Naive thymus-derived CD4-positive, alpha-beta T cell (primary cell): ENCODE results near the gene SMO. TPM values are rescaled to one million over a fixed set of nuclear protein-coding genes. Genes with fewer than 3 reads are reported as not detected.
"Not testable (repeated sequence)": the region's sequence is repeated elsewhere in the genome, so short reads cannot be mapped to it uniquely, and the experiment has no call there.

Source experiments
- ATAC-seq: fragments of 150-1000 bp; cut with Tn5 transposase; 2 replicates; pipeline ENCODE4 v1.10.0; 2021; ENCODE audit warnings: mild to moderate bottlenecking, moderate library complexity
- CTCF ChIA-PET: fragments of 350-600 bp; sonication (Branson Sonifier 250); formaldehyde crosslinking; loops from one replicate; lab custom pipeline; 2021; ENCODE audit warnings: antibody characterized with exemption; lab: Charles Lee
- POLR2A ChIA-PET: fragments of 350-600 bp; sonication (Branson Sonifier 250); formaldehyde crosslinking; loops from one replicate; lab custom pipeline; 2021; ENCODE audit warnings: antibody characterized with exemption, inconsistent platforms; lab: Charles Lee
- DNase-seq, 9 donors: peaks; one replicate each; pipeline versions ENCODE4 v3.0.0 to v3.0.0-alpha.2; 2020 to 2022; ENCODE audit warnings: mixed read lengths in 1 of 9
- H3K27ac ChIP-seq: one replicate; pipeline ENCODE4 v1.7.0; 2013; ENCODE audit warnings: mild to moderate bottlenecking, low read depth, low read length, moderate library complexity
- H3K27me3 ChIP-seq, 2 donors: one replicate each; pipeline ENCODE4 v1.7.0; 2013; ENCODE audit warnings: low read length in 2 of 2, mild to moderate bottlenecking in 2 of 2, moderate library complexity in 2 of 2; ENCODE audit not compliant: control insufficient read depth in 2 of 2, insufficient read depth in 2 of 2
- H3K36me3 ChIP-seq, 3 experiments: 1 replicate in 2 of 3; 2 replicates in 1 of 3; pipeline ENCODE4 v1.7.0; 2013; ENCODE audit warnings: low read length in 3 of 3, mild to moderate bottlenecking in 3 of 3, moderate library complexity in 1 of 3; ENCODE audit not compliant: insufficient read depth in 3 of 3, control insufficient read depth in 2 of 3
- H3K4me1 ChIP-seq, 2 donors: one replicate each; pipeline ENCODE4 v1.7.0; 2013; ENCODE audit warnings: low read length in 2 of 2, mild to moderate bottlenecking in 2 of 2, moderate library complexity in 1 of 2; ENCODE audit not compliant: control insufficient read depth in 2 of 2, insufficient read depth in 2 of 2
- H3K4me3 ChIP-seq: 2 replicates; pipeline ENCODE4 v1.7.0; 2013; ENCODE audit warnings: mild to moderate bottlenecking, low read length
- H3K9me3 ChIP-seq, 3 experiments: 1 replicate in 2 of 3; 2 replicates in 1 of 3; pipeline ENCODE4 v1.7.0; 2013; ENCODE audit warnings: low read length in 3 of 3; ENCODE audit not compliant: control insufficient read depth in 2 of 3
- H3K27ac Mint-ChIP-seq, 9 donors: one replicate each; pipeline ENCODE4 v1.8.0; 2020 to 2022; ENCODE audit warnings: mixed read lengths in 9 of 9, mild to moderate bottlenecking in 8 of 9, moderate library complexity in 5 of 9, inconsistent platforms in 2 of 9
- H3K27me3 Mint-ChIP-seq, 5 donors: one replicate each; pipeline ENCODE4 v1.8.0; 2021 to 2022; ENCODE audit warnings: mixed read lengths in 5 of 5, mild to moderate bottlenecking in 1 of 5
- H3K36me3 Mint-ChIP-seq, 5 donors: one replicate each; pipeline ENCODE4 v1.8.0; 2020 to 2022; ENCODE audit warnings: mixed read lengths in 5 of 5, mild to moderate bottlenecking in 3 of 5, inconsistent platforms in 1 of 5
- H3K4me1 Mint-ChIP-seq, 7 donors: one replicate each; pipeline ENCODE4 v1.8.0; 2020 to 2022; ENCODE audit warnings: mixed read lengths in 7 of 7, mild to moderate bottlenecking in 3 of 7, inconsistent platforms in 1 of 7
- H3K4me3 Mint-ChIP-seq, 10 donors: one replicate each; pipeline ENCODE4 v1.8.0; 2020 to 2022; ENCODE audit warnings: mild to moderate bottlenecking in 10 of 10, mixed read lengths in 10 of 10, moderate library complexity in 6 of 10, inconsistent platforms in 2 of 10
- H3K9me3 Mint-ChIP-seq, 11 donors: one replicate each; pipeline ENCODE4 v1.8.0; 2020 to 2022; ENCODE audit warnings: mixed read lengths in 11 of 11, mild to moderate bottlenecking in 4 of 11, inconsistent platforms in 1 of 11, moderate library complexity in 1 of 11
- intact Hi-C, 2 donors: fragments of 100-400 bp; cut with micrococcal nuclease; formaldehyde crosslinking; loops; one replicate each; pipeline ENCODE4 v1.15.1; 2023
- polyA plus RNA-seq, 2 donors: library from polyadenylated mRNA; unstranded; fragments of 300-500 nt; fragmentation: Illumina TruSeq; gene quantifications; one replicate each; pipeline ENCODE4 v1.2.3, GENCODE V29; 2021
- total RNA-seq, 6 experiments: library from RNA in 5 of 6; stranded (reverse) in 5 of 6; gene quantifications; 1 replicate in 5 of 6; 2 replicates in 1 of 6; pipeline ENCODE4 v1.2.3 and lab custom pipeline; 2021 to 2026

Gene SMO
- total and polyA plus RNA-seq, 7 experiments from 2014 or later = 0.11 to 0.22 TPM; not detected in 5

DNA sequence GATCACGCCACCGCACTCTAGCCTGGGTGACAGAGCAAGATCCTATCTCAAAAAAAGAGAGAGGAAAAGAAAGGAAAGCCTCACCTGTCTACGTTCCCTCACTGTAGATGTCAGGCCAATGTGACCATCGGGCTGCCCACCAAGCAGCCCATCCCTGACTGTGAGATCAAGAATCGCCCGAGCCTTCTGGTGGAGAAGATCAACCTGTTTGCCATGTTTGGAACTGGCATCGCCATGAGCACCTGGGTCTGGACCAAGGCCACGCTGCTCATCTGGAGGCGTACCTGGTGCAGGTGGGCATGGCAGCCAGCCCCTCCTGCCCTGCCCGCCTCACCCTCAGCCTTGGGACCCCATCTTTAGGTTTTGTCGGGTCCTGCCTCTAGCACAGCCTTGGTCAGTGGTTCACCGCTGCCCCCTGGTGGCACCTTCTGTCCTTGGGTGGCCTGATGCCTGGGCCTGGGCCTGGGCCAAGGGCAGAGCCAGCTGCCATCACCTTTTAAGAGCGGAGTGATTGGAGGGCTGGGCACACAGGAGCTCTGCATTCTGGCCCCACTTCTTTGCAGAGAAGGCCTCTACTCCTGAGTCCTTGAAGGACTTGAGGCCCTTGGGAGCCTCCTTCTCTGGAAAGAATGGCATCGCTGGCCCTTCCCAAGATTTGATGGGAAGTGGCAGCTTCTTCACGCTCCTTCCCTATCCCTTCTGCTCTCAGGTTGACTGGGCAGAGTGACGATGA is 22.0 kb downstream of the SMO start:
- DNase-seq (peak; percentile 26 to 76 (median 51)), ATAC-seq (peak; percentile 81)
- H3K36me3 ChIP-seq = no peaks in the 10 kb centered on the region
- no peaks in the 10 kb centered on the region for H3K4me1 ChIP-seq
- no peaks in the 10 kb centered on the region for H3K9me3 ChIP-seq
- no peak overlapping the region for H3K27ac ChIP-seq
- Mint-ChIP-seq H3K4me3 (no peak overlapping the region), H3K36me3 (no peaks in the 10 kb centered on the region), H3K27ac (peak overlapping the region in 1 of 9 donors; percentile 51), H3K9me3 (no peaks in the 10 kb centered on the region), H3K4me1 (peaks cover 0 to 2% (median 0%) of the 10 kb centered on the region in 7 donors), H3K27me3 (peaks cover 0 to 6% (median 3%) of the 10 kb centered on the region in 5 donors)
- intact Hi-C loops = loop anchor here (1.0 kb wide), 2 partner anchors 46 to 119 kb away; no protein-coding TSS in a partner anchor
- no peak overlapping the region for H3K4me3 ChIP-seq
- CTCF ChIA-PET = interaction anchor here (0.6 to 2.5 kb wide), 4 partner anchors 8 to 119 kb away, joined by 3 to 14 read pairs (median 4); no protein-coding TSS in a partner anchor
- POLR2A ChIA-PET = no interaction called here
- H3K27me3 ChIP-seq = no peaks in the 10 kb centered on the region

DNA sequence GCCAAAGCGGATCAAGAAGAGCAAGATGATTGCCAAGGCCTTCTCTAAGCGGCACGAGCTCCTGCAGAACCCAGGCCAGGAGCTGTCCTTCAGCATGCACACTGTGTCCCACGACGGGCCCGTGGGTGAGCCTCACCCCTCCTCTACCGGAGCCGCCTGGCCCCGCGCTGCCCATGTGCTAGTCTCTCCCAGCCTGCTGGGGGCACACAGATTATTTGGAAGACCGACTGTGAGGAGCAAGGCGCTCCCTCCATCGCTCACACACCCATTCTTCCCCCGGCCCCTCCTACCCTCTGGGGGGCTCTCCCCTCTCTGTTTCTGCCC is 22.5 kb downstream of the SMO start:
- DNase-seq (no peak), ATAC-seq (no peak)
- no peak overlapping the region for H3K4me3 ChIP-seq
- no peak overlapping the region for H3K27ac ChIP-seq
- peaks cover 0 to 3% (median 0%) of the 10 kb centered on the region in 11 donors for H3K9me3 Mint-ChIP-seq
- H3K4me1 ChIP-seq = no peaks in the 10 kb centered on the region
- H3K36me3 Mint-ChIP-seq = no peaks in the 10 kb centered on the region
- no peak overlapping the region for H3K27ac Mint-ChIP-seq
- POLR2A ChIA-PET = no interaction called here
- intact Hi-C loops = loop anchor here (1.0 kb wide), 2 partner anchors 47 to 120 kb away; no protein-coding TSS in a partner anchor
- CTCF ChIA-PET = interaction anchor here (0.7 to 2.5 kb wide), 2 partner anchors 46 to 119 kb away, joined by 3 to 14 read pairs; no protein-coding TSS in a partner anchor
- peaks cover 0 to 2% (median 0%) of the 10 kb centered on the region in 7 donors for H3K4me1 Mint-ChIP-seq
- H3K4me3 Mint-ChIP-seq = no peak overlapping the region
- no peaks in the 10 kb centered on the region for H3K9me3 ChIP-seq
- H3K27me3 Mint-ChIP-seq = peaks cover 0 to 6% (median 3%) of the 10 kb centered on the region in 5 donors
- no peaks in the 10 kb centered on the region for H3K36me3 ChIP-seq
- no peaks in the 10 kb centered on the region for H3K27me3 ChIP-seq

DNA sequence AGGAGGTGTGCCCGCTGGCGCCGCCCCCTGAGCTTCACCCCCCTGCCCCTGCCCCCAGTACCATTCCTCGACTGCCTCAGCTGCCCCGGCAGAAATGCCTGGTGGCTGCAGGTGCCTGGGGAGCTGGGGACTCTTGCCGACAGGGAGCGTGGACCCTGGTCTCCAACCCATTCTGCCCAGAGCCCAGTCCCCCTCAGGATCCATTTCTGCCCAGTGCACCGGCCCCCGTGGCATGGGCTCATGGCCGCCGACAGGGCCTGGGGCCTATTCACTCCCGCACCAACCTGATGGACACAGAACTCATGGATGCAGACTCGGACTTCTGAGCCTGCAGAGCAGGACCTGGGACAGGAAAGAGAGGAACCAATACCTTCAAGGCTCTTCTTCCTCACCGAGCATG is 23.7 kb downstream of the SMO start:
- Mint-ChIP-seq H3K36me3 (no peaks in the 10 kb centered on the region), H3K9me3 (peaks cover 0 to 4% (median 0%) of the 10 kb centered on the region in 11 donors), H3K4me1 (peaks cover 0 to 2% (median 0%) of the 10 kb centered on the region in 7 donors), H3K27me3 (peaks cover 0 to 6% (median 5%) of the 10 kb centered on the region in 5 donors), H3K27ac (no peak overlapping the region), H3K4me3 (no peak overlapping the region)
- POLR2A ChIA-PET = no interaction called here
- CTCF ChIA-PET = interaction anchor here (0.9 to 1.2 kb wide), 2 partner anchors 44 to 48 kb away, joined by 3 to 6 read pairs; no protein-coding TSS in a partner anchor
- no peak overlapping the region for H3K27ac ChIP-seq
- H3K4me1 ChIP-seq = no peaks in the 10 kb centered on the region
- no peaks in the 10 kb centered on the region for H3K9me3 ChIP-seq
- no peak overlapping the region for H3K4me3 ChIP-seq
- H3K36me3 ChIP-seq = no peaks in the 10 kb centered on the region
- ATAC-seq = no peak
- no peak for DNase-seq
- intact Hi-C loops = no loop called here
- H3K27me3 ChIP-seq = no peaks in the 10 kb centered on the region

DNA sequence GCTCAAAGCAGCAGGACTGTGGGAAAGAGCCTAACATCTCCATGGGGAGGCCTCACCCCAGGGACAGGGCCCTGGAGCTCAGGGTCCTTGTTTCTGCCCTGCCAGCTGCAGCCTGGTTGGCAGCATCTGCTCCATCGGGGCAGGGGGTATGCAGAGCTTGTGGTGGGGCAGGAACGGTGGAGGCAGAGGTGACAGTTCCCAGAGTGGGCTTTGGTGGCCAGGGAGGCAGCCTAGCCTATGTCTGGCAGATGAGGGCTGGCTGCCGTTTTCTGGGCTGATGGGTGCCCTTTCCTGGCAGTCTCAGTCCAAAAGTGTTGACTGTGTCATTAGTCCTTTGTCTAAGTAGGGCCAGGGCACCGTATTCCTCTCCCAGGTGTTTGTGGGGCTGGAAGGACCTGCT is 24.2 kb downstream of the SMO start:
- no peaks in the 10 kb centered on the region for H3K36me3 ChIP-seq
- no peak for DNase-seq
- Mint-ChIP-seq H3K4me3 (no peak overlapping the region), H3K27me3 (peaks cover 0 to 6% (median 5%) of the 10 kb centered on the region in 5 donors), H3K36me3 (no peaks in the 10 kb centered on the region), H3K9me3 (peaks cover 0 to 4% (median 0%) of the 10 kb centered on the region in 11 donors), H3K4me1 (peaks cover 0 to 2% (median 0%) of the 10 kb centered on the region in 7 donors), H3K27ac (no peak overlapping the region)
- CTCF ChIA-PET = interaction anchor here (1.2 kb wide), 1 partner anchor 49 kb away, joined by 6 read pairs; no protein-coding TSS in a partner anchor
- no peaks in the 10 kb centered on the region for H3K27me3 ChIP-seq
- H3K9me3 ChIP-seq = no peaks in the 10 kb centered on the region
- intact Hi-C loops = no loop called here
- H3K4me1 ChIP-seq = no peaks in the 10 kb centered on the region
- ATAC-seq = no peak
- no peak overlapping the region for H3K27ac ChIP-seq
- H3K4me3 ChIP-seq = no peak overlapping the region
- POLR2A ChIA-PET = no interaction called here

DNA sequence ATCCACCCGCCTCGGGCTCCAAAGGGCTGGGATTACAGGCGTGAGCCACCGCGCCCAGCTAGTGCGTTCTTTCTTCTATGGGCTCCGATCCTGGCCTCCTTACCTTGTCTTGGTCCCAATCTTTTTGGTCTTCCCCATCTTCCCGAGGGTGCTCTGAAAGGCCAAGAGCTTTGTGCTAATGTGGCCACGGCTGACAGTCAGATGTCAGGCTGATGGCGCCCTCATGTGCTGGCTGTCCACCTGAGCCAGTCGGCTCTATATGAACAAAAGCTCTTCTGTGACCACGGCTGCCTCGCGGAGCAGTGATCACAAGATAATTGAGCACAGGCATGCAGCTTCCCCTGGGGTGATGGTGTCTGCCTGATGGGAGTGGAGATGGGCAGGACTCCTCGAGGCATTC is 25.4 kb downstream of the SMO start:
- POLR2A ChIA-PET = no interaction called here
- Mint-ChIP-seq H3K9me3 (peaks cover 0 to 4% (median 0%) of the 10 kb centered on the region in 11 donors), H3K4me1 (peaks cover 0 to 5% (median 0%) of the 10 kb centered on the region in 7 donors), H3K27ac (peak overlapping the region in 3 of 9 donors; percentile 22 to 32 (median 26)), H3K36me3 (no peaks in the 10 kb centered on the region), H3K4me3 (no peak overlapping the region), H3K27me3 (peaks cover 0 to 10% (median 5%) of the 10 kb centered on the region in 5 donors)
- H3K9me3 ChIP-seq = no peaks in the 10 kb centered on the region
- intact Hi-C loops = no loop called here
- ATAC-seq (no peak), DNase-seq (no peak)
- H3K4me1 ChIP-seq = no peaks in the 10 kb centered on the region
- H3K4me3 ChIP-seq = no peak overlapping the region
- H3K27me3 ChIP-seq = no peaks in the 10 kb centered on the region
- CTCF ChIA-PET = interaction anchor here (0.6 to 0.9 kb wide), 2 partner anchors 57 to 90 kb away, joined by 3 to 4 read pairs; no protein-coding TSS in a partner anchor
- no peaks in the 10 kb centered on the region for H3K36me3 ChIP-seq
- H3K27ac ChIP-seq = no peak overlapping the region

DNA sequence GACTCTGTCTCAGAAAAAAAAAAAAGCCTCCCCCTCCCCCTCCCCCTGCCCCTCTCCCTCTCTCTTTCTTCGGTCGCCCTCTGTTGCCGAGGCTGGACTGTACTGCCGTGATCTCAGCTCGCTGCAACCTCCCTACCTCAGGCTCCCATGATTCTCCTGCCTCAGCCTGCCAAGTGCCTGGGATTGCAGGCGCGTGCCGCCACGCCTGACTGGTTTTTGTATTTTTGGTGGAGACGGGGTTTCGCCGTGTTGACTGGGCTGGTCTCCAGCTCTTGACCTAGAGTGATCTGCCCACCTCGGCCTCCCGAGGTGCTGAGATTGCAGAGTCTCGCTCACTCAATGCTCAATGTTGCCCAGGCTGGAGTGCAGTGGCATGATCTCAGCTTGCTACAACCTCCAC is 27.3 kb downstream of the SMO start:
- CTCF ChIA-PET = interaction anchor here (0.7 kb wide), 1 partner anchor 56 kb away, joined by 4 read pairs; no protein-coding TSS in a partner anchor
- H3K9me3 Mint-ChIP-seq, H3K4me1 Mint-ChIP-seq, ATAC-seq, H3K4me1 ChIP-seq, DNase-seq, H3K36me3 ChIP-seq, H3K4me3 ChIP-seq, POLR2A ChIA-PET, H3K27ac ChIP-seq, intact Hi-C loops, H3K4me3 Mint-ChIP-seq, H3K27ac Mint-ChIP-seq, H3K9me3 ChIP-seq, H3K36me3 Mint-ChIP-seq, H3K27me3 ChIP-seq: not testable (repeated sequence)
- peaks cover 0 to 10% (median 0%) of the 10 kb centered on the region in 5 donors for H3K27me3 Mint-ChIP-seq
